GM21723 (cell line): Measurements from ENCODE around the gene MAP3K4.

Experiments
- ATAC-seq: cut with Tn5 transposase; IDR thresholded peaks from one replicate; pipeline ENCODE4 v1.9.1; 2021; ENCODE audit warnings: mild to moderate bottlenecking, moderate library complexity; ENCODE audit not compliant: unreplicated experiment

Gene MAP3K4

GRCh38 chr6:161166677-161167076 lies 175.1 kb downstream of the MAP3K4 start:
- ATAC-seq, result no peak
